ENCODE results near the gene FBXL17. TPM values are rescaled to one million over a fixed set of nuclear protein-coding genes. Genes with fewer than 3 reads are reported as not detected.

Gene FBXL17
- total RNA-seq, 2 experiments from 2014 or later: 3.1 to 6.6 TPM

DNA sequence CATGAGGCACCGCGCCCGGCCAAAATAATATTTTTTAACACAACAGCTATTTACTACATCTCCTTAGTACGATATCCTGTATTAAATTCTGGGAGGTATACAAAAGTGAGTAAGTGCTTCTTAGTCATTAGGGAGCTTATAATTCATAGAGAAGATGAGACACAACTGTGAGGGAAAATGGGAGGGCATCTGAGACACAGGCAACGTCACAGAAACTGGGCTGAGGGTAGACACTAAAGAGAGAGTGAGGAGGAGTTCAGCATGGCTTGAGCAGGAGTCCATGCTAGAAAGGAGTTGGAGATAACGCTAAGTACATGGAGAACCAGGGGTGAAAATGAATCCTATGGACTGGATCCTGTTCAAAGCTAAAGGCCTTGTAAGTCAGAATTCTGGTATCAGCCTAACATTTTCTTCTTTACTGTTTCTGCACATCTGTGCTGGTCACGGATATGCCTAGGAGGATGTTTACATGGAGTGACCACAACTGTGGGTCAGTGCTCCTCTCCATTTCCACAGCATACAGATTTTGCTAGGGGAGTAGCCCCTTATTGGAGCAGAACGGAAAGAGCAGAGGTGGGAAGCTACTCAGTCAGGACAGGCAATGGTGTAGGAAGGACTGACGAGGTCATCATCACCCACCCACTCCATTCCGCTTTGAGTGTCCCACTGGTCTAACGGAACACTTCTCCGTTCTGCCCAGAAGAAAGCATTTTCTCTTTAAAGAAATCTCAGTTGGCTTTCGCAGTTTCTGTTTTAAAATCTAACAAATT lies 400.8 kb downstream of the FBXL17 start:
- ATAC-seq (peak; percentile 51), DNase-seq (no peak)
- peaks cover 3% of the 10 kb centered on the region for H3K4me1 Mint-ChIP-seq
- no peak overlapping the region for H3K4me3 Mint-ChIP-seq
- intact Hi-C loops (cut with DNase I, micrococcal nuclease): no loop called here
- H3K9me3 Mint-ChIP-seq (ENCODE audit: low read depth): no peaks in the 10 kb centered on the region
- no peak overlapping the region for H3K27ac Mint-ChIP-seq
- H3K27me3 Mint-ChIP-seq: no peaks in the 10 kb centered on the region
- H3K36me3 Mint-ChIP-seq (ENCODE audit: low read depth): peaks cover 2% of the 10 kb centered on the region
- POLR2A ChIA-PET: no interaction called here
- CTCF ChIA-PET: no interaction called here

GRCh38 chr5:107979900-107980299 lies 402.0 kb downstream of the FBXL17 start:
- DNase-seq (no peak), ATAC-seq (peak; percentile 16)
- Mint-ChIP-seq H3K36me3 (ENCODE audit: low read depth) (peaks cover 2% of the 10 kb centered on the region), H3K27me3 (no peaks in the 10 kb centered on the region), H3K27ac (no peak overlapping the region), H3K4me1 (peaks cover 3% of the 10 kb centered on the region), H3K4me3 (no peak overlapping the region), H3K9me3 (ENCODE audit: low read depth) (no peaks in the 10 kb centered on the region)
- CTCF ChIA-PET: no interaction called here
- POLR2A ChIA-PET: no interaction called here
- intact Hi-C loops (cut with DNase I, micrococcal nuclease): no loop called here

- DNase-seq (no peak), ATAC-seq (no peak)
- ChIA-PET CTCF (no interaction called here), POLR2A (no interaction called here)
- Mint-ChIP-seq H3K9me3 (ENCODE audit: low read depth) (no peaks in the 10 kb centered on the region), H3K27ac (no peak overlapping the region), H3K27me3 (no peaks in the 10 kb centered on the region), H3K36me3 (ENCODE audit: low read depth) (peaks cover 2% of the 10 kb centered on the region), H3K4me1 (peaks cover 3% of the 10 kb centered on the region), H3K4me3 (no peak overlapping the region)
- intact Hi-C loops (cut with DNase I, micrococcal nuclease): no loop called here
Measured at GRCh38 chr5:107979291-107979690, 402.6 kb downstream of the FBXL17 start.

DNA sequence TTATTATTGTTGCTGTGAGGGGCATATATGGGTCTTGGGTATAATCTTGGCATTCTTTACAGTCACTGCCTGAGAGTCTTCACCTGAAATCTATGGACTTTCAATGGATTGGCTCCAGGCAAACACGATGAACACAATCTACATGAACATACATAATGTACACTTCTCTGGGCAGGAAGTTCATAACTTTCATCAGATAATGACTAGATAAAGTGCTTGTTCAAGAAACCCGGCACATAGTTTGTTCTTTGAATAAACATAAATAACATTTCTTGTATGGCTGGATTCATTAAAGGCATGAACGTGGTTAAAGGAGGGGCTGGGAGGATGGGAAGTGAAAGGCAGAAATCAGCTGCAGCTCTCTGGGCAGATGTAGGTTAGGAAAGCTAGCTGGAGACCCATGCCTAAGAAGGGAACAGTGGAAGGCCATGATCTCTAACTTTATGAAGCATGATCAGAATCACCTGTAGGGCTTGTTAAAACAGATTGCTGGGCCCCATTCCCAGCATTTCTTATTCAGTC lies 404.3 kb downstream of the FBXL17 start:
- POLR2A ChIA-PET: no interaction called here
- Mint-ChIP-seq H3K9me3 (ENCODE audit: low read depth) (no peaks in the 10 kb centered on the region), H3K27me3 (no peaks in the 10 kb centered on the region), H3K27ac (no peak overlapping the region), H3K4me3 (no peak overlapping the region), H3K36me3 (ENCODE audit: low read depth) (no peaks in the 10 kb centered on the region), H3K4me1 (peaks cover 3% of the 10 kb centered on the region)
- CTCF ChIA-PET: interaction anchor here (0.6 kb wide), 1 partner anchor 92 kb away, joined by 3 read pairs; no protein-coding TSS in a partner anchor
- ATAC-seq (no peak), DNase-seq (no peak)
- intact Hi-C loops (cut with DNase I, micrococcal nuclease): no loop called here

DNA sequence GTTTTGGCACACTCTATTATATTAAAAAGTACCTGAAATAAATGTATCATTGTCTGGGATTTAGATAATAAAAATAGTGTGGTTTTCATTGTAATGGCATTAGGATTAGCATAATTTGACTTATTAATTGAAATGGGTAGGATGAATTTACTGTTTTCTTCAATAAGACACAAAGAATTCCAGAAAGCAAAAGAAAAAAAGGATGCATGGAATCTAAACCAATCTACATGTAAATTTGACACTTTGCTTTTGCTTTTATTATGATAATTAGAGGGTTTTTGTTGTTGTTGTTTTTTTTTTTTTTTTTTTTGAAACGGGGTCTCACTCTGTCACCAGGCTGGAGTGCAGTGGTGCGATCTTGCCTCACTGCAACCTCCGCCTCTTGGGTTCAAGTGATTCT lies 406.3 kb downstream of the FBXL17 start:
- no peaks in the 10 kb centered on the region for H3K27me3 Mint-ChIP-seq
- H3K4me1 Mint-ChIP-seq: peaks cover 3% of the 10 kb centered on the region
- H3K27ac Mint-ChIP-seq: no peak overlapping the region
- POLR2A ChIA-PET: no interaction called here
- H3K9me3 Mint-ChIP-seq (ENCODE audit: low read depth): no peaks in the 10 kb centered on the region
- intact Hi-C loops (cut with DNase I, micrococcal nuclease): no loop called here
- H3K4me3 Mint-ChIP-seq: no peak overlapping the region
- ATAC-seq (no peak), DNase-seq (no peak)
- no peaks in the 10 kb centered on the region for H3K36me3 Mint-ChIP-seq (ENCODE audit: low read depth)
- CTCF ChIA-PET: no interaction called here

- intact Hi-C loops (cut with DNase I, micrococcal nuclease): no loop called here
- no peak overlapping the region for H3K27ac Mint-ChIP-seq
- ATAC-seq: no peak
Measured at GRCh38 chr5:107971846-107972245, 410.1 kb downstream of the FBXL17 start.

GRCh38 chr5:107969847-107970246 lies 412.1 kb downstream of the FBXL17 start:
- H3K4me3 Mint-ChIP-seq: no peak overlapping the region
- CTCF ChIA-PET: interaction anchor here (0.7 kb wide), 1 partner anchor 15 kb away, joined by 3 read pairs; no protein-coding TSS in a partner anchor
- DNase-seq: no peak
- no peak for ATAC-seq
- H3K27me3 Mint-ChIP-seq: no peaks in the 10 kb centered on the region
- POLR2A ChIA-PET: no interaction called here
- H3K9me3 Mint-ChIP-seq (ENCODE audit: low read depth): no peaks in the 10 kb centered on the region
- intact Hi-C loops (cut with DNase I, micrococcal nuclease): no loop called here
- H3K4me1 Mint-ChIP-seq: no peaks in the 10 kb centered on the region
- no peaks in the 10 kb centered on the region for H3K36me3 Mint-ChIP-seq (ENCODE audit: low read depth)
- H3K27ac Mint-ChIP-seq: no peak overlapping the region

More at GRCh38 chr5:107971846-107972245, 410.1 kb downstream of the FBXL17 start:
- no peak for DNase-seq
- POLR2A ChIA-PET: interaction anchor here (0.5 kb wide), 1 partner anchor 127 kb away, joined by 5 read pairs; no protein-coding TSS in a partner anchor
- H3K27me3 Mint-ChIP-seq: no peaks in the 10 kb centered on the region
- no peaks in the 10 kb centered on the region for H3K9me3 Mint-ChIP-seq (ENCODE audit: low read depth)
- H3K4me3 Mint-ChIP-seq: no peak overlapping the region
- no peaks in the 10 kb centered on the region for H3K4me1 Mint-ChIP-seq
- H3K36me3 Mint-ChIP-seq (ENCODE audit: low read depth): no peaks in the 10 kb centered on the region
- CTCF ChIA-PET: interaction anchor here (1.3 kb wide), 1 partner anchor 288 kb away, joined by 4 read pairs; no protein-coding TSS in a partner anchor

DNA sequence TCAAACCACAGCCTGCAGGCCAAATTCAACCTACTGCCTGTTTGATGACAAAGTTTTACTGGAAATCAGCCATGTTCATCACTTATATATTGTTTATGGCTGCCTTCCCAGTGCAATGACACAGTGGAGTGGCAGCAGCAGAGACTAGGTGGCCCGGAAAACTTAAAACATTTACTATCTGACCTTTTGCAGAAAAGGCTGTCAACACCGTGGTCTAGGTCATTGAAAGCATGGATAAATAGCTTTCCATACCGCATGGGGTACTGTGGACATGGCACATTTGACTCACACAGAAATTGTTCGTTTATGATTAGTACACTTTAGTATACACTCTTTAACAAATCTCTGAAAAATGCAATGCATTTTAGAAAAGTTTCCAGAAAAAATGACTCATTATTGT lies 412.9 kb downstream of the FBXL17 start:
- Mint-ChIP-seq H3K36me3 (ENCODE audit: low read depth) (no peaks in the 10 kb centered on the region), H3K4me1 (no peaks in the 10 kb centered on the region), H3K4me3 (no peak overlapping the region), H3K27me3 (no peaks in the 10 kb centered on the region), H3K9me3 (ENCODE audit: low read depth) (no peaks in the 10 kb centered on the region), H3K27ac (no peak overlapping the region)
- intact Hi-C loops (cut with DNase I, micrococcal nuclease): no loop called here
- no peak for ATAC-seq
- DNase-seq: no peak
- ChIA-PET CTCF (no interaction called here), POLR2A (no interaction called here)

DNA sequence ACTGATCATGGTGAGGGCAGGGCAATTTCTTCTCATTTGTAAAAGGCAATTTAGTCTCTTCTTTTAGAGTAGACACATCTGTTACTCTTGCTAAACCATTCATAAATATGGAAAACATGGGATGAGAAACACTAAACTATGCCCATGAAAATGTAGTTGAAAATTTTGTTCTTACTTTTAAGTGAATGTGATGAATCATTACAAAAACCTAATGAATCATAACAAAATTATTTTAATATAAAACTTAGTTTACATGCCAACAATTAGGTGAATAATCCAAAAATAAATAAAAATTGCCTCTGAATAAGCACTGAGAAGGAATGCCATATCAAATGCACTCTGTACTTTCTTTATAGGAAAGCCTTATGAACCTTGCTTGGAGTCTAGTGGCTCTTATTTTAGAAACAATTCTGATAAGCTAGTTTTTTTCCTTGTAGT lies 413.5 kb downstream of the FBXL17 start:
- Mint-ChIP-seq H3K4me3 (no peak overlapping the region), H3K9me3 (ENCODE audit: low read depth) (no peaks in the 10 kb centered on the region), H3K36me3 (ENCODE audit: low read depth) (no peaks in the 10 kb centered on the region), H3K27ac (no peak overlapping the region), H3K27me3 (no peaks in the 10 kb centered on the region), H3K4me1 (no peaks in the 10 kb centered on the region)
- no peak for ATAC-seq
- no peak for DNase-seq
- intact Hi-C loops (cut with DNase I, micrococcal nuclease): no loop called here
- POLR2A ChIA-PET: interaction anchor here (0.7 kb wide), 1 partner anchor 73 kb away, joined by 3 read pairs; no protein-coding TSS in a partner anchor
- CTCF ChIA-PET: no interaction called here

DNA sequence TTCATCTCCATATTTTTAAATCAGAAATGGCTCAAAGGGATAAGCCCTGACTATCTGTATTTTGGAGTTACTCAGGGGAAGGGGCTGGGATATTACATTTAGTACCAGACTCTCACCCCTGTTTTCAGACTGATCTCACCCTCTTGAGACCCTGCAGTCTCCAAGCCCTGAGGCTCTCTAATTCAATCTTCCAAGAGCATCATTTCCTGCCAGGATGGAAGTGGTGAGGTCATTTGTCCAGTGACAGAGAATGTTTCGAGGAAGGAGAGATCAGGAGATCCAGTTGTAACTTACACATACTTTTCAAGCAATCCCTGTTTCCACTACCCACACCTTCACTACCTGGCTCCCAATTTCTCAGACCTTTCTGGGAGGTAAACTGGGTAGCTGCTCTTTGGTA lies 415.7 kb downstream of the FBXL17 start:
- Mint-ChIP-seq H3K9me3 (ENCODE audit: low read depth) (no peaks in the 10 kb centered on the region), H3K4me1 (no peaks in the 10 kb centered on the region), H3K4me3 (no peak overlapping the region), H3K36me3 (ENCODE audit: low read depth) (no peaks in the 10 kb centered on the region), H3K27ac (no peak overlapping the region), H3K27me3 (no peaks in the 10 kb centered on the region)
- CTCF ChIA-PET: no interaction called here
- POLR2A ChIA-PET: no interaction called here
- no peak for DNase-seq
- ATAC-seq: no peak
- intact Hi-C loops (cut with DNase I, micrococcal nuclease): no loop called here

DNA sequence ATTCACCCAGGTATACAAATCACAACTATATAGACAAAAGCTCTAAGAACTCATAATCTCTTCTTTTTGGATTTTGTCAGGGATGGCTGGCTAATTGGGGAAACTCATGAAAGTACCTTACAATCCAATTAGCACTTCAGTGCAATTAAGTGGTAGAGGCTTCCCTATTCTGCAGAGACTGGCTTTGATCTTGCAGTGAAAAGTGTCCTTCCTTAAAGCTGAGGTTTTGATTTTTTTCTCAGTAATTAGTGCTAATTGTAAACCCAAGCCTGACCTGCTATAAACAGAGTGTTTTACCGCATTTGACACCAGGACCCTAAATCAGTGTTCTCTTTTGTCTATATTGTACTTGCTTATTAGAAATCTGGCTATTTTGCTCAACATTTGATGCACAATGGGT lies 417.2 kb downstream of the FBXL17 start:
- Mint-ChIP-seq H3K9me3 (ENCODE audit: low read depth) (no peaks in the 10 kb centered on the region), H3K4me3 (no peak overlapping the region), H3K4me1 (peaks cover 6% of the 10 kb centered on the region), H3K27me3 (no peaks in the 10 kb centered on the region), H3K36me3 (ENCODE audit: low read depth) (no peaks in the 10 kb centered on the region), H3K27ac (no peak overlapping the region)
- ATAC-seq: no peak
- DNase-seq: no peak
- ChIA-PET CTCF (interaction anchor here (0.9 kb wide), 1 partner anchor 12 kb away, joined by 3 read pairs; no protein-coding TSS in a partner anchor), POLR2A (interaction anchor here (0.6 kb wide), 1 partner anchor 181 kb away, joined by 3 read pairs; no protein-coding TSS in a partner anchor)
- intact Hi-C loops (cut with DNase I, micrococcal nuclease): no loop called here

- no peaks in the 10 kb centered on the region for H3K9me3 Mint-ChIP-seq (ENCODE audit: low read depth)
- H3K4me1 Mint-ChIP-seq: peaks cover 31% of the 10 kb centered on the region
- peak overlapping the region; percentile 77 for H3K27ac Mint-ChIP-seq
- ChIA-PET POLR2A (no interaction called here), CTCF (no interaction called here)
- H3K4me3 Mint-ChIP-seq: no peak overlapping the region
- H3K36me3 Mint-ChIP-seq (ENCODE audit: low read depth): no peaks in the 10 kb centered on the region
- intact Hi-C loops (cut with DNase I, micrococcal nuclease): no loop called here
- no peaks in the 10 kb centered on the region for H3K27me3 Mint-ChIP-seq
- ATAC-seq: peak; percentile 36
- DNase-seq: no peak
Measured at GRCh38 chr5:107959573-107960279, 422.2 kb downstream of the FBXL17 start.
